H1 (cell line): ENCODE data around the gene HS2ST1. TPM values are rescaled to one million over a fixed set of nuclear protein-coding genes. Genes with fewer than 3 reads are reported as not detected.

Experiments used
- ASH2L ChIP-seq: fragments of 200-600, 300-600 bp; sonication (generic); IDR thresholded peaks from one replicate; pipeline ENCODE4 v1.7.1; 2017; ENCODE audit warnings: low read length
- CHD1 ChIP-seq: IDR thresholded peaks from 2 replicates; pipeline ENCODE4 v1.6.1; 2012; ENCODE audit warnings: low read depth, low read length, improper control_type of control experiment
- CREB1 ChIP-seq: IDR thresholded peaks from 2 replicates; pipeline ENCODE4 v1.6.1; 2012; ENCODE audit warnings: inconsistent platforms
- HDAC2 ChIP-seq, 2 experiments: fragments of 300-600 bp in 1 of 2; sonication (generic) in 1 of 2; IDR thresholded peaks; 2 replicates each; pipeline ENCODE4 v1.6.1; 2011 to 2012; ENCODE audit warnings: low read depth in 2 of 2, low read length in 2 of 2, mild to moderate bottlenecking in 2 of 2, moderate library complexity in 2 of 2, borderline replicate concordance in 1 of 2, inconsistent platforms in 1 of 2
- RAD21 ChIP-seq, 2 experiments: IDR thresholded peaks in 1 of 2; conservative IDR thresholded peaks in 1 of 2; 2 replicates each; pipeline ENCODE4 v1.6.1; 2011; ENCODE audit warnings: low read depth in 2 of 2, low read length in 2 of 2, improper control_type of control experiment in 1 of 2, inconsistent platforms in 1 of 2, mild to moderate bottlenecking in 1 of 2, moderate library complexity in 1 of 2
- TAF1 ChIP-seq: IDR thresholded peaks from 2 replicates; pipeline ENCODE4 v1.6.1; 2011; ENCODE audit warnings: mild to moderate bottlenecking, low read depth, low read length
- polyA plus RNA-seq, 7 experiments: library from polyadenylated mRNA; depleted of rRNA in 3 of 7; stranded (reverse) in 5 of 7; unstranded in 2 of 7; fragments of >200 nt in 5 of 7; fragments of 200-250 nt in 2 of 7; gene quantifications; 1 replicate in 5 of 7; 2 replicates in 1 of 7; 4 replicates in 1 of 7; pipeline versions ENCODE4 v1.2.1 to v1.2.3, GENCODE V29; 2011 to 2013; ENCODE audit warnings: missing spikeins in 2 of 7, mixed read lengths in 2 of 7
- total RNA-seq: library from RNA; stranded (reverse); fragmentation: NEBNext Ultra II Directional; extraction: Animal tissue kit (Norgen Biotek cat#: 25700); gene quantifications from 2 replicates; pipeline ENCODE4 v1.2.1, GENCODE V29; 2021

HS2ST1 gene
- total and polyA plus RNA-seq, 2 of the 8 experiments (the other 6 are each of a cell fraction or from before 2014, with no cell fraction given): 5.2 to 28.3 TPM

DNA sequence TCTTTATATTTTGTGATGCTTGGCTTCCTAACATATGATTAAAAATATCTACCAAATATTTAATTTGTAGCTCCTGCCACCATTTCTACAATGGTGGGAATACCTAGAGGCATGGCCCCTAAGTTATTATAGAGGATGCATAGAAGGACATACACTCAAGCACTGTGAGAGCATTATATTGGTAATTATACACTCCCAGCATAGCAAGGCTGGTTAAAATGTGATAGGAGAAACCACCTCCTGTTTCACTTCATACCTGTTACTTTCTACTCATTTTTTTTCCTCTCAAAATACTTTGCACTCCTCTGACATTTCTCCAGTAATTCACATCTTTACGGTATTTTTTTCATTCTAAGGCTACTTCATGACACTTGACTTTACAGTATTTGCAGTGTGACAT, 92.9 kb downstream of the HS2ST1 start (continued):
- TF ChIP-seq CHD1 (no peak), RAD21 (IDR thresholded peaks at IDR 0.05 in 1 of 2, conservative IDR thresholded peaks at IDR 0.05 in 1 of 2; ENCODE audit: low read depth in 2 of 2, low read length in 2 of 2) (no peak), HDAC2 (IDR thresholded peaks at IDR 0.05; ENCODE audit: borderline replicate concordance in 1 of 2, low read depth in 2 of 2, low read length in 2 of 2) (no peak), TAF1 (no peak), CREB1 (no peak), ASH2L (no peak)
- TF ChIP-seq, all 59 proteins: peak for 0
